NT2/D1 (cell line): ENCODE data around the gene OR5D13.

ENCODE experiments used
- DNase-seq: peaks from one replicate; pipeline ENCODE4 v3.0.0-alpha.2; 2011; ENCODE audit warnings: low read depth, low spot score
- H3K27me3 ChIP-seq: 2 replicates; pipeline ENCODE4 v1.6.0; 2011; ENCODE audit warnings: mild to moderate bottlenecking; ENCODE audit not compliant: insufficient read length, insufficient read depth
- H3K36me3 ChIP-seq: 2 replicates; pipeline ENCODE4 v1.6.1; 2011; ENCODE audit warnings: mild to moderate bottlenecking, low read length, mixed read lengths; ENCODE audit not compliant: insufficient read depth, insufficient read length
- H3K4me1 ChIP-seq: 2 replicates; pipeline ENCODE4 v1.5.1; 2011; ENCODE audit not compliant: insufficient read depth, insufficient read length
- H3K4me3 ChIP-seq: 2 replicates; pipeline ENCODE4 v1.5.1; 2011; ENCODE audit warnings: low read depth; ENCODE audit not compliant: insufficient read length
- H3K9ac ChIP-seq: 2 replicates; pipeline ENCODE4 v1.6.0; 2011; ENCODE audit warnings: low read depth; ENCODE audit not compliant: insufficient read length
- H3K9me3 ChIP-seq: 2 replicates; pipeline ENCODE4 v1.5.1; 2011; ENCODE audit warnings: mild to moderate bottlenecking, low read length; ENCODE audit not compliant: insufficient read depth
- SUZ12 ChIP-seq: IDR thresholded peaks from 2 replicates; pipeline ENCODE4 v1.6.1; 2011; ENCODE audit not compliant: insufficient read length, insufficient read depth; ENCODE audit errors: extremely low read depth
- YY1 ChIP-seq: IDR thresholded peaks from 2 replicates; pipeline ENCODE4 v1.6.1; 2011; ENCODE audit not compliant: insufficient read length, insufficient read depth
- ZNF274 ChIP-seq: IDR thresholded peaks from 2 replicates; pipeline ENCODE4 v1.6.1; 2011; ENCODE audit warnings: mild to moderate bottlenecking, low read depth, low read length

Gene OR5D13

DNA sequence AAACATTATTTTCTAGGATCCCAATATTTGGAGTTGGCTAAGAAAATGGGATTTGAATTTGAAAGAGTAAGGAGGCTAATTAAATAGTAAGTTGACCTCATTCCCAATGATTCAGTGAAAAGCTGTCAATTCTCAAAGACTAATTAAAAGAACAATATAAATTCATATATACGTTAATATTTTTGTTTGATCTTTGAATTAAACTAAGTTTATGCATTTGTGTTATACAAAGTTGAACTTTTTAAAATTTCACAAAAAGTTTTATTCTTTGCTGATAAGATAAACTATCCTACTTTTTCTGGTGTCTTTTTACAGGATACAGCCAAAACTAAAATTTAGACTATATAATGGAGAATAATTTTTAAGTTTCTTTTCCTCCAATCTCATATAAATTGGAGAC lies 37.8 kb downstream of the OR5D13 start, which contains the start of gene OR5L1:
Gene OR5L1 (plus strand): TSS at position 301 of the 400 bp plus-strand sequence. CDS start 100 bp downstream, outside the sequence.
- peaks cover 16% of the 10 kb centered on the region; the same call in 1 of the 2 replicates for H3K9me3 ChIP-seq
- H3K9ac ChIP-seq: no peak within 1 kb of the TSS
- H3K27me3 ChIP-seq: no peaks in the 10 kb centered on the region
- no peaks in the 10 kb centered on the region for H3K36me3 ChIP-seq
- H3K4me3 ChIP-seq: no peak within 1 kb of the TSS
- DNase-seq: no peak
- TF ChIP-seq ZNF274 (no peak), SUZ12 (no peak), YY1 (no peak)
- no peaks in the 10 kb centered on the region for H3K4me1 ChIP-seq

DNA sequence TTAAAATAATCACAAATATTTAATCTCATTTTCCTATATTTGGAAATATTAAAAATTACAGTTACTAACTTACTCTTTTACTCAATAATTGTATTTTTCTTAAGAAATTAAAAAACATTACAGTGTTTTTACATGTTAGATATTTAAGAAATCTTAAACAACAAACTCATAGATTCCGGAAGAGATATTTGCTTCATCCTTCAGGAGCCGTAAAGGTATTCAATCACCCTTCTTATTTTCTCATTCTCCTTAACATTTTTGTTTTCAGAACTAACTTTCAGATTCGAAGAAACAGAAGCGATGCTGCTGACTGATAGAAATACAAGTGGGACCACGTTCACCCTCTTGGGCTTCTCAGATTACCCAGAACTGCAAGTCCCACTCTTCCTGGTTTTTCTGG lies 46.1 kb downstream of the OR5D13 start, which contains the start of gene OR5D18:
Gene OR5D18 (plus strand): TSS at position 301 of the 400 bp plus-strand sequence. CDS start 0 bp downstream, at position 301.
- no peak within 1 kb of the TSS for H3K9ac ChIP-seq
- H3K9me3 ChIP-seq: no peaks in the 10 kb centered on the region
- H3K27me3 ChIP-seq: no peaks in the 10 kb centered on the region
- no peaks in the 10 kb centered on the region for H3K4me1 ChIP-seq
- TF ChIP-seq YY1 (no peak), ZNF274 (no peak), SUZ12 (no peak)
- DNase-seq: no peak
- no peaks in the 10 kb centered on the region for H3K36me3 ChIP-seq
- no peak within 1 kb of the TSS for H3K4me3 ChIP-seq
